GM18907 (cell line): Measurements from ENCODE around the gene C1QTNF5.

Source experiments
- ATAC-seq: cut with Tn5 transposase; IDR thresholded peaks from one replicate; pipeline ENCODE4 v1.9.1; 2021; ENCODE audit warnings: mild to moderate bottlenecking, moderate library complexity; ENCODE audit not compliant: unreplicated experiment

The C1QTNF5 gene

DNA sequence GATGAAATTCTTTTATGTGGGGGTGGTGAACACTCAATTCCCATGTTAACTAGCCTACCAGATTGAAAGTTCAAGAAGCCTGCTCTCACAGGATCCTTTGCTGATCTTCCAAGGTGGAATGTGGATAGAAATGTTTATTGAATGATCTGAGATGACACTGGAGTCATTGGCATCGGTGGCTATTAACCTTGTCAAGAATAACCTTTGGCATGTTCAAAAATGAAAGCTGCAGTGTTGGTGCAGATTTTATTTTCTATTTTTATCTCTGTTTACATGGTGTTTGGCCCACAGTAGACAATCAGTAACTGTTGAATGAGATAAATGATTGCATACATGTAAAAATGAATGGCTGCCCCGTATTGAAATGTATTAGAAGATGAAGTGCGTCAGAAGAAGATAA lies 42.7 kb downstream of the C1QTNF5 start:
- ATAC-seq = no peak

DNA sequence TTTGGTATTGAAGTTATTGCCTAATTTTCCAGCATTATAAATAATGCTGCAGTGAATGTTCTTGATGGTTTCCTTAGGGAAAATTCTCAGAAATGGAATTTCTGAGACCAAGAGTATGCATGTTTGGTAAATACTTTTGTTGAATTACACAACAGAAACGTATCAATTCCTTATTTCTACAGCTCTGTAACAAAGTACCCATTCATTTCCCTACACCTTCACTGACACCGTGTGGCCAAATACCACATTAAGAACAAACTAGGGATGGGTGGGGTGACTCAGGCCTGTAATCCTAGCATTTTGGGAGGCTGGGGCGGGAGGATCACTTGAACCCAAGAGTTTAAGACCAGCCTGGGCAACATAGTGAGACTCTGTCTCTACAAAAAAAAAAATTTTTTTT lies 45.5 kb downstream of the C1QTNF5 start:
- no peak for ATAC-seq

DNA sequence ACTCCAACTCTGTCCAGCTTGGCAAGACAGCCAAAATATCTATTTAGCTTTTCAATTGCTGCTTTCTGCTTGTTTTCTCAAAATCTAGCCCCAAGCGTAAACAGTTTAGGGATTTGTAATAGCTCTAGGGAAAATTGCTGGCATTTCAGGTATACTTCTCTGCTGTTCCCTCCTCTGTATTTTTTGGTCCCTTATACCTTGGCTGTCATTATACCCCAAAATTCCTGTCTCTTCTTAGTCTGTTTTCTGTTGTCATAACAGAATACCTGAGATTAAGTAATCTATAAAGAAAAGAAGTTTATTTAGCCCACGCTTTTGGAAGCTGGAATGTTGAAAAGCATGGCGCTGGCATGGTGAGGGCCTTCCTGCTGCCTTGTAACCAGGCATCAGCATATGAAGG lies 47.2 kb downstream of the C1QTNF5 start:
- ATAC-seq = no peak

DNA sequence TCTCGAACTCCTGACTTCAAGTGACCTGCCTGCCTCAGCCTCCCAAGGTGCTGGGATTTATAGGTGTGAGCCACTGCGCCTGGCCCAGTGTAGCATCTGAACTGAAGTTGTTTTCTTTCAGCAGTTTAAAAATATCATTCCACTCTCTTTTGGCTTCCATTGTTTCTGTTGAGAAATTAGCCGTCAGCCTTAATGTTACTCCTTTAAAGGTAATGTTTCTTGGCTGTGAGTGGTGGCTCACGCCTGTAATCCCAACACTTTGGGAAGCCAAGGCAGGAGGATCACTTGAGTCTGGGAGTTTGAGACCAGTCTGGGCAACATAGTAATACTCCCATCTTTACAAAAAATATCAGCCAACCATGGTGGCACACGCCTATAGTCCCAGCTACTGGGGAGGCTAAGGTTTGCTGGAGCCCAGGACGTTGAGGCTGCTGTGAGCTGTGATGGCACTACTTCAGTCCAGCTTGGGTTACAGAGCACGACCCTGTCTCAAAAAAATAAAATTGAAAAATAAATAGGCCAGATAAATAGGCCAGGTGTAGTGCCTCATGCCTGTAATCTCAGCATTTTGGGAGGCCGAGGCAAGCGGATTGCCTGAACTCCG lies 49.7 kb downstream of the C1QTNF5 start:
- ATAC-seq = no peak
